ENCODE results near the gene OR1Q1.
"Not testable (repeated sequence)": the region's sequence is repeated elsewhere in the genome, so short reads cannot be mapped to it uniquely, and the experiment has no call there.

Gene OR1Q1

DNA sequence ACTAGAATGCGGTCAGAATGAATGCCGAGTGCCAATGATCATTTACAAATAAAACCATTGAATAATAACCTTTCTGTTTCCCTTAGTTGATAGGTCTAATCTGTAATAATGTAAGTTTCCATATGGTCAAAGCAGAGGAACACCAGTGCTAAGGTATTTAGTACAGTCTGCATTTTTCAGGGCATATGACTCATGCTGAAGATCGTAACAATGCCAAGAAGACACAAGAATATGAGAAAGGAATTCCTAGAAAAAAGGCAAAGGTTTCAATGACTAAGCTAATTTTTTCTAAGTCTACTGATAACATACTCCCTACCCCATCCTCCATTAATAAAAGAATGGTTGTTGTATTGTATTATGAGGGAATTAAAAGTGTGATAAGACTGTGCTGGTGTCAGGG lies 34.2 kb upstream of the OR1Q1 start:
- Histone ChIP-seq H3K4me3 (ENCODE audit: insufficient read depth, low read length, poor library complexity, severe bottlenecking) (no peak overlapping the region), H2AFZ (ENCODE audit: low read depth, low read length, severe bottlenecking) (no peak overlapping the region), H3K27ac (ENCODE audit: low read depth, low read length) (no peak overlapping the region), H3K36me3 (ENCODE audit: low read length) (no peaks in the 10 kb centered on the region), H4K20me1 (ENCODE audit: low read depth, low read length) (no peaks in the 10 kb centered on the region), H3K4me2 (ENCODE audit: low read depth, low read length, poor library complexity, severe bottlenecking) (no peak overlapping the region), H3K9me3 (ENCODE audit: insufficient read depth, low read length) (no peaks in the 10 kb centered on the region), H3K9me2 (replicated peaks; ENCODE audit: insufficient read depth, low read length) (no peaks in the 10 kb centered on the region), H3K79me2 (ENCODE audit: insufficient read depth, low read length) (no peaks in the 10 kb centered on the region), H3F3A (ENCODE audit: insufficient read depth) (no peaks in the 10 kb centered on the region), H3K27me3 (ENCODE audit: low read length) (no peaks in the 10 kb centered on the region), H3K9ac (ENCODE audit: low read length) (no peak overlapping the region)
- no peak for TF ChIP-seq EZH2phosphoT487 (conservative IDR thresholded peaks at IDR 0.05; ENCODE audit: low read length)
- TF ChIP-seq, protein P1, sequence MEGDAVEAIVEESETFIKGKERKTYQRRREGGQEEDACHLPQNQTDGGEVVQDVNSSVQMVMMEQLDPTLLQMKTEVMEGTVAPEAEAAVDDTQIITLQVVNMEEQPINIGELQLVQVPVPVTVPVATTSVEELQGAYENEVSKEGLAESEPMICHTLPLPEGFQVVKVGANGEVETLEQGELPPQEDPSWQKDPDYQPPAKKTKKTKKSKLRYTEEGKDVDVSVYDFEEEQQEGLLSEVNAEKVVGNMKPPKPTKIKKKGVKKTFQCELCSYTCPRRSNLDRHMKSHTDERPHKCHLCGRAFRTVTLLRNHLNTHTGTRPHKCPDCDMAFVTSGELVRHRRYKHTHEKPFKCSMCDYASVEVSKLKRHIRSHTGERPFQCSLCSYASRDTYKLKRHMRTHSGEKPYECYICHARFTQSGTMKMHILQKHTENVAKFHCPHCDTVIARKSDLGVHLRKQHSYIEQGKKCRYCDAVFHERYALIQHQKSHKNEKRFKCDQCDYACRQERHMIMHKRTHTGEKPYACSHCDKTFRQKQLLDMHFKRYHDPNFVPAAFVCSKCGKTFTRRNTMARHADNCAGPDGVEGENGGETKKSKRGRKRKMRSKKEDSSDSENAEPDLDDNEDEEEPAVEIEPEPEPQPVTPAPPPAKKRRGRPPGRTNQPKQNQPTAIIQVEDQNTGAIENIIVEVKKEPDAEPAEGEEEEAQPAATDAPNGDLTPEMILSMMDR (IDR thresholded peaks at IDR 0.05; ENCODE audit: insufficient read depth, low read length, poor library complexity, severe bottlenecking), result no peak

DNA sequence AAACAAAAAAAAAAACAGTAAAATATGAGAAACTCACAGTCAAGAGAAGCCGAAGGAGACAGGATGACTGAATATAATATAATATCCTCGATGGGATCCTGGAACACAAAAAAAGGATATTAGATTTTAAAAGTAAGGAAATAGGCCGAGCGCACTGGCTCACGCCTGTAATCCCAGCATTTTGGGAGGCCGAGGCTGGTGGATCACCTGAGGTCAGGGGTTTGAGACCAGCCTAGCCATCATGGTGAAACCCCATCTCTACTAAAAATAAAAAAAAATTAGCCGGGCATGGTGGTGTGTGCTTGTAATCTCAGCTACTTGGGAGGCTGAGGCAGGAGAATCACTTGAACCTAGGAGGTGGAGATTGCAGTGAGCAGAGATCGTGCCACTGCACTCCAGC lies 31.3 kb upstream of the OR1Q1 start, which contains the start of gene OR1L8:
Gene OR1L8 (minus strand): TSS at position 101 of the 400 bp plus-strand sequence. CDS start 14,907 bp downstream, outside the sequence.
- H2AFZ ChIP-seq (ENCODE audit: low read depth, low read length, severe bottlenecking); H3K9me2 ChIP-seq (replicated peaks; ENCODE audit: insufficient read depth, low read length); H3K9me3 ChIP-seq (ENCODE audit: insufficient read depth, low read length); H4K20me1 ChIP-seq (ENCODE audit: low read depth, low read length); H3F3A ChIP-seq (ENCODE audit: insufficient read depth); H3K27ac ChIP-seq (ENCODE audit: low read depth, low read length); H3K27me3 ChIP-seq (ENCODE audit: low read length); H3K36me3 ChIP-seq (ENCODE audit: low read length); H3K4me2 ChIP-seq (ENCODE audit: low read depth, low read length, poor library complexity, severe bottlenecking); H3K9ac ChIP-seq (ENCODE audit: low read length); H3K4me3 ChIP-seq (ENCODE audit: insufficient read depth, low read length, poor library complexity, severe bottlenecking); H3K79me2 ChIP-seq (ENCODE audit: insufficient read depth, low read length): not testable (repeated sequence)

DNA sequence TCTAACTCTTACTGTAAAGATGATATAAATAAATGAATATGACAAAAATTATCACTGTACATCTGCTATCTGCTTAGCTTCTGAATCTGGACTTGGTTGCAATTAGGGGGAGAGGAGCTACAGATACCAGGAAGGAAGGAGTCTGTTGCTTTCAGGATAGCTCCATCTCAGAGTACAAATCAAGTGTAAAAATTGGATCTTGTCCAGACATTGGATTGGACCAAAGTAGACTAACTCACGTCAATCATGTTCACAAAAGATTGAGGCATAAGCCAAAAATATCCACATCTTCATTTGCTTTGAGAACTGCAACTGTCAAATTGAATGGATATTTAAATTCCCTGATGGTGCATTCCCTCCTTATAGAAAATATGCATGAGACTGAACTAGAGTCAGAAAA lies 8.8 kb upstream of the OR1Q1 start:
- H3K9me2 ChIP-seq (replicated peaks; ENCODE audit: insufficient read depth, low read length), result no peaks in the 10 kb centered on the region
- TF ChIP-seq, protein P1 (IDR thresholded peaks at IDR 0.05; ENCODE audit: insufficient read depth, low read length, poor library complexity, severe bottlenecking), result no peak
- TF ChIP-seq EZH2phosphoT487 (conservative IDR thresholded peaks at IDR 0.05; ENCODE audit: low read length), result no peak

DNA sequence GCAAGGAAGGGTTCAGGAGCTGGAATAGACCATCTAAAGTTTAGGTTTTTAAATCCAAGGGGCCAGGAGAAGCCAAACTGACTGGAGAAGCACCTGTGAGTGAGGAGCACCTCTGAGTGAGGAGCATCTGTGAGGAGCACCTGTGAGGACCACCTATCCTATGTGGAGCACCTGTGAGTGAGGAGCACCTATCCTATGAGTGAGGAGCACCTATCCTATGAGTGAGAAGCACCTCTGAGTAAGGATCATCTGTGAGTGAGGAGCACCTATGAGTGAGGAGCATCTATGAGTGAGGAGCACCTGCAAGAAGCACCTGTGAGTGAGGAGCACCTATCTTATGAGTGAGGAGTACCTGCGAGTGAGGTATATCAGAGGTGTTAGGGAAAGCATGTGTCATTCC lies 8.0 kb upstream of the OR1Q1 start:
- Histone ChIP-seq H2AFZ (ENCODE audit: low read depth, low read length, severe bottlenecking) (no peak overlapping the region), H3K9me3 (ENCODE audit: insufficient read depth, low read length) (no peaks in the 10 kb centered on the region)

More for the DNA sequence above, 8.8 kb upstream of the OR1Q1 start:
- no peaks in the 10 kb centered on the region for H4K20me1 ChIP-seq (ENCODE audit: low read depth, low read length)
- no peaks in the 10 kb centered on the region for H3K79me2 ChIP-seq (ENCODE audit: insufficient read depth, low read length)
- H3K4me3 ChIP-seq (ENCODE audit: insufficient read depth, low read length, poor library complexity, severe bottlenecking), result no peak overlapping the region
- no peaks in the 10 kb centered on the region for H3K36me3 ChIP-seq (ENCODE audit: low read length)
- H2AFZ ChIP-seq (ENCODE audit: low read depth, low read length, severe bottlenecking), result no peak overlapping the region
- H3K27me3 ChIP-seq (ENCODE audit: low read length), result no peaks in the 10 kb centered on the region
- H3K9me3 ChIP-seq (ENCODE audit: insufficient read depth, low read length), result no peaks in the 10 kb centered on the region
- H3F3A ChIP-seq (ENCODE audit: insufficient read depth), result no peaks in the 10 kb centered on the region
- no peak overlapping the region for H3K27ac ChIP-seq (ENCODE audit: low read depth, low read length)
- no peak overlapping the region for H3K9ac ChIP-seq (ENCODE audit: low read length)
- no peak overlapping the region for H3K4me2 ChIP-seq (ENCODE audit: low read depth, low read length, poor library complexity, severe bottlenecking)

More for the DNA sequence above, 8.0 kb upstream of the OR1Q1 start:
- Histone ChIP-seq H3K4me2 (ENCODE audit: low read depth, low read length, poor library complexity, severe bottlenecking) (no peak overlapping the region), H3K79me2 (ENCODE audit: insufficient read depth, low read length) (no peaks in the 10 kb centered on the region), H3K9ac (ENCODE audit: low read length) (no peak overlapping the region), H3K36me3 (ENCODE audit: low read length) (no peaks in the 10 kb centered on the region), H3F3A (ENCODE audit: insufficient read depth) (no peaks in the 10 kb centered on the region), H3K27ac (ENCODE audit: low read depth, low read length) (no peak overlapping the region), H3K9me2 (replicated peaks; ENCODE audit: insufficient read depth, low read length) (no peaks in the 10 kb centered on the region), H4K20me1 (ENCODE audit: low read depth, low read length) (no peaks in the 10 kb centered on the region), H3K27me3 (ENCODE audit: low read length) (no peaks in the 10 kb centered on the region), H3K4me3 (ENCODE audit: insufficient read depth, low read length, poor library complexity, severe bottlenecking) (no peak overlapping the region)
- no peak for TF ChIP-seq EZH2phosphoT487 (conservative IDR thresholded peaks at IDR 0.05; ENCODE audit: low read length)
- TF ChIP-seq, protein P1 (IDR thresholded peaks at IDR 0.05; ENCODE audit: insufficient read depth, low read length, poor library complexity, severe bottlenecking), result no peak
